HepG2 (cell line): ENCODE results near the gene SLC22A31. TPM values are rescaled to one million over a fixed set of nuclear protein-coding genes. Genes with fewer than 3 reads are reported as not detected.
A peak's percentile ranks its signal among the peaks of the same experiment; 100 is the strongest.

Source experiments
- ADNP ChIP-seq: sonication (generic); formaldehyde crosslinking; IDR thresholded peaks from 2 replicates; pipeline ENCODE4 v1.4.0; 2020; ENCODE audit warnings: missing genetic modification reagents
- ARNTL ChIP-seq: sonication (generic); formaldehyde crosslinking; IDR thresholded peaks from 2 replicates; pipeline ENCODE4 v1.4.0; 2020; ENCODE audit warnings: mild to moderate bottlenecking, missing genetic modification reagents
- CCDC6 ChIP-seq: sonication (generic); formaldehyde crosslinking; IDR thresholded peaks from 2 replicates; pipeline ENCODE4 v1.8.1; 2022; ENCODE audit warnings: mild to moderate bottlenecking, missing genetic modification reagents, moderate library complexity
- CEBPG ChIP-seq: IDR thresholded peaks from 2 replicates; pipeline ENCODE4 v1.6.1; 2016
- CHD4 ChIP-seq: fragments of 200-600 bp; sonication (generic); IDR thresholded peaks from 2 replicates; pipeline ENCODE4 v1.7.0; 2017; ENCODE audit warnings: mild to moderate bottlenecking, low read length, borderline replicate concordance
- HNRNPLL ChIP-seq: fragments of 200-400 bp; formaldehyde crosslinking; IDR thresholded peaks from 2 replicates; pipeline ENCODE4 v1.6.1; 2017; ENCODE audit warnings: mild to moderate bottlenecking, low read depth, low read length; ENCODE audit not compliant: poor library complexity, severe bottlenecking
- KDM4B ChIP-seq: sonication (generic); formaldehyde crosslinking; IDR thresholded peaks from 2 replicates; pipeline ENCODE4 v1.4.0; 2020; ENCODE audit warnings: missing genetic modification reagents
- KLF11 ChIP-seq: IDR thresholded peaks from 2 replicates; pipeline ENCODE4 v1.6.1; 2016; ENCODE audit warnings: missing compliant biosample characterization
- KMT2A ChIP-seq: sonication (generic); formaldehyde crosslinking; IDR thresholded peaks from 2 replicates; pipeline ENCODE4 v1.4.0; 2020; ENCODE audit warnings: missing genetic modification reagents
- MEF2D ChIP-seq: sonication (generic); formaldehyde crosslinking; IDR thresholded peaks from 2 replicates; pipeline ENCODE4 v1.5.1; 2020; ENCODE audit warnings: mild to moderate bottlenecking, missing genetic modification reagents
- POGK ChIP-seq: sonication (generic); formaldehyde crosslinking; conservative IDR thresholded peaks from 2 replicates; pipeline ENCODE4 v1.8.0; 2022; ENCODE audit warnings: mild to moderate bottlenecking, moderate library complexity, missing genetic modification reagents
- POLR2G ChIP-seq: fragments of 200-400 bp; formaldehyde crosslinking; IDR thresholded peaks from 2 replicates; pipeline ENCODE4 v1.6.1; 2018; ENCODE audit warnings: mild to moderate bottlenecking, low read depth, low read length, moderate library complexity
- RBAK ChIP-seq: sonication (generic); formaldehyde crosslinking; IDR thresholded peaks from 2 replicates; pipeline ENCODE4 v1.5.1; 2020; ENCODE audit warnings: mild to moderate bottlenecking, missing genetic modification reagents
- RNF219 ChIP-seq: sonication (generic); formaldehyde crosslinking; IDR thresholded peaks from 2 replicates; pipeline ENCODE4 v1.5.0; 2020; ENCODE audit warnings: mild to moderate bottlenecking, missing genetic modification reagents
- RXRA ChIP-seq: sonication (generic); formaldehyde crosslinking; IDR thresholded peaks from 2 replicates; pipeline ENCODE4 v1.5.1; 2020; ENCODE audit warnings: missing genetic modification reagents
- SRSF1 ChIP-seq: fragments of 200-400 bp; formaldehyde crosslinking; optimal IDR thresholded peaks from 2 replicates; pipeline ENCODE3; 2017; ENCODE audit warnings: mild to moderate bottlenecking, low read depth, low read length, moderate library complexity
- ZBTB7B ChIP-seq: sonication (generic); formaldehyde crosslinking; IDR thresholded peaks from 2 replicates; pipeline ENCODE4 v1.4.0; 2020; ENCODE audit warnings: missing genetic modification reagents
- ZFAT ChIP-seq: sonication (generic); formaldehyde crosslinking; conservative IDR thresholded peaks from 2 replicates; pipeline ENCODE4 v1.8.1; 2023; ENCODE audit warnings: missing genetic modification reagents, inconsistent platforms
- ZFP82 ChIP-seq: sonication (generic); formaldehyde crosslinking; IDR thresholded peaks from 2 replicates; pipeline ENCODE4 v1.5.1; 2020; ENCODE audit warnings: mild to moderate bottlenecking, missing genetic modification reagents, borderline replicate concordance
- ZMAT5 ChIP-seq: sonication (generic); formaldehyde crosslinking; IDR thresholded peaks from 2 replicates; pipeline ENCODE4 v1.5.0; 2020; ENCODE audit warnings: mild to moderate bottlenecking, low read depth, missing genetic modification reagents, borderline replicate concordance
- ZNF17 ChIP-seq: sonication (generic); formaldehyde crosslinking; IDR thresholded peaks from 2 replicates; pipeline ENCODE4 v1.5.0; 2020; ENCODE audit warnings: mild to moderate bottlenecking, missing genetic modification reagents
- ZNF552 ChIP-seq: sonication (generic); formaldehyde crosslinking; IDR thresholded peaks from 2 replicates; pipeline ENCODE4 v1.9.0; 2022; ENCODE audit warnings: missing genetic modification reagents, mild to moderate bottlenecking, borderline replicate concordance
- ZNF589 ChIP-seq: sonication (generic); formaldehyde crosslinking; conservative IDR thresholded peaks from 2 replicates; pipeline ENCODE4 v1.8.0; 2022; ENCODE audit warnings: mild to moderate bottlenecking, moderate library complexity, missing genetic modification reagents
- ZNF605 ChIP-seq: sonication (generic); formaldehyde crosslinking; IDR thresholded peaks from 2 replicates; pipeline ENCODE4 v1.8.0; 2022; ENCODE audit warnings: mild to moderate bottlenecking, missing genetic modification reagents
- ZNF629 ChIP-seq: sonication (generic); formaldehyde crosslinking; conservative IDR thresholded peaks from 2 replicates; pipeline ENCODE4 v1.5.0; 2020; ENCODE audit warnings: missing genetic modification reagents
- ZNF746 ChIP-seq: sonication (generic); formaldehyde crosslinking; IDR thresholded peaks from 2 replicates; pipeline ENCODE4 v1.8.0; 2022; ENCODE audit warnings: mild to moderate bottlenecking, missing genetic modification reagents
- ZNF839 ChIP-seq: sonication (generic); formaldehyde crosslinking; IDR thresholded peaks from 2 replicates; pipeline ENCODE4 v1.4.0; 2020; ENCODE audit warnings: missing genetic modification reagents, mild to moderate bottlenecking, borderline replicate concordance
- polyA plus RNA-seq, 8 experiments: library from polyadenylated mRNA; depleted of rRNA in 3 of 8; stranded (reverse) in 7 of 8; unstranded in 1 of 8; fragments of >200 nt; fragmentation: Illumina TruSeq in 4 of 8; extraction: Trizol in 4 of 8; gene quantifications; 2 replicates each; pipeline versions ENCODE4 v1.2.1 to v1.2.3, GENCODE V29; 2011 to 2016; ENCODE audit warnings: low read depth in 4 of 8, missing spikeins in 1 of 8, mixed read lengths in 1 of 8; ENCODE audit not compliant: insufficient read depth in 1 of 8
- total RNA-seq, 5 experiments: library from RNA; depleted of rRNA; stranded (reverse); fragments of >200 nt; fragmentation: Illumina TruSeq; extraction: Trizol; gene quantifications; 2 replicates each; pipeline ENCODE4 v1.2.3, GENCODE V29; 2016; ENCODE audit warnings: low read depth in 1 of 5

SLC22A31 gene
- total and polyA plus RNA-seq, 2 of the 13 experiments (the other 11 are each of a cell fraction or from before 2014, with no cell fraction given) = 67.3 to 83.3 TPM

GRCh38 chr16:89167425-89167941, 32.9 kb downstream of the SLC22A31 start (continued):
- TF ChIP-seq CHD4 = no peak
- 0 out of 2 replicates have a peak, but pooled peaks have one; percentile 28 for TF ChIP-seq ZNF589 (CRISPR knock-in tag)
- TF ChIP-seq POGK (CRISPR knock-in tag) = peak; percentile 97
- peak; percentile 84; the same call in 1 of the 2 replicates for TF ChIP-seq ZNF839 (CRISPR knock-in tag)
- TF ChIP-seq ARNTL (CRISPR knock-in tag) = peak; percentile 60; the same call in 1 of the 2 replicates
- peak; percentile 66 for TF ChIP-seq CEBPG (CRISPR knock-in tag)
- no peak for TF ChIP-seq ZFAT
- TF ChIP-seq MEF2D (CRISPR knock-in tag) = peak; percentile 79; the same call in 1 of the 2 replicates
- TF ChIP-seq KDM4B (CRISPR knock-in tag) = peak; percentile 78
- peak; percentile 91; the same call in 1 of the 2 replicates for TF ChIP-seq KLF11 (CRISPR knock-in tag)
- no peak for TF ChIP-seq ZNF605
- TF ChIP-seq ZNF629 = no peak
- peak; percentile 81; the same call in 1 of the 2 replicates for TF ChIP-seq CCDC6 (CRISPR knock-in tag)
- TF ChIP-seq HNRNPLL = peak; percentile 38
- peak; percentile 60 for TF ChIP-seq KMT2A (CRISPR knock-in tag)
- peak; percentile 90 for TF ChIP-seq RXRA (CRISPR knock-in tag)
- TF ChIP-seq ZNF552 = peak; percentile 69; the same call in 1 of the 2 replicates
- TF ChIP-seq ZNF746 = no peak
- no peak for TF ChIP-seq ADNP
- TF ChIP-seq RBAK = no peak
- no peak for TF ChIP-seq ZNF17 (CRISPR knock-in tag)
- TF ChIP-seq ZMAT5 (CRISPR knock-in tag) = no peak
- no peak for TF ChIP-seq RNF219 (CRISPR knock-in tag)
- peak; percentile 15 for TF ChIP-seq SRSF1
- TF ChIP-seq ZBTB7B (CRISPR knock-in tag) = peak; percentile 94
- TF ChIP-seq ZFP82 (CRISPR knock-in tag) = peak; percentile 1; the same call in 1 of the 2 replicates
- no peak for TF ChIP-seq POLR2G
